GM12864 (cell line): Measurements from ENCODE around the gene RASSF10.
A peak's percentile ranks its signal among the peaks of the same experiment; 100 is the strongest.

Source experiments
- DNase-seq: peaks from one replicate; pipeline ENCODE4 v3.0.0-alpha.2; 2011; ENCODE audit warnings: low read depth
- H3K4me3 ChIP-seq: 2 replicates; pipeline ENCODE4 v1.5.1; 2011; ENCODE audit warnings: mild to moderate bottlenecking, low read depth, low read length, control low read depth
- CTCF ChIP-seq: IDR thresholded peaks from 2 replicates; pipeline ENCODE4 v1.5.1; 2011; ENCODE audit warnings: low read depth, mild to moderate bottlenecking, moderate library complexity, low read length, control low read depth, inconsistent platforms; ENCODE audit errors: missing control alignments

Gene RASSF10

GRCh38 chr11:13008625-13009475, at the start of gene RASSF10:
Gene RASSF10 (plus strand): TSS chr11:13009316. CDS start chr11:13009577, 261 bp downstream.
- no peak for TF ChIP-seq CTCF
- H3K4me3 ChIP-seq: no peak within 1 kb of the TSS; the same call in 1 of the 2 replicates
- no peak for DNase-seq

GRCh38 chr11:12961615-12962014, 47.5 kb upstream of the RASSF10 start:
- no peak for DNase-seq
- no peak for TF ChIP-seq CTCF
- no peak overlapping the region for H3K4me3 ChIP-seq

- no peak for DNase-seq
- no peak for TF ChIP-seq CTCF
- H3K4me3 ChIP-seq: no peak overlapping the region
Observed at GRCh38 chr11:12962306-12962705, 46.8 kb upstream of the RASSF10 start.

- TF ChIP-seq CTCF: no peak
- DNase-seq: no peak
- H3K4me3 ChIP-seq: no peak overlapping the region
Observed at GRCh38 chr11:12963051-12963450, 46.1 kb upstream of the RASSF10 start.

GRCh38 chr11:12963792-12964536, 45.2 kb upstream of the RASSF10 start:
- TF ChIP-seq CTCF: peak; percentile 80
- H3K4me3 ChIP-seq: no peak overlapping the region
- DNase-seq: no peak

- no peak for TF ChIP-seq CTCF
- H3K4me3 ChIP-seq: no peak overlapping the region
- DNase-seq: no peak
Observed at GRCh38 chr11:12964650-12965049, 44.5 kb upstream of the RASSF10 start.
